Fibroblast of pulmonary artery (primary cell): ENCODE data around the gene APBB2.
"Not testable (repeated sequence)": the region's sequence is repeated elsewhere in the genome, so short reads cannot be mapped to it uniquely, and the experiment has no call there.

Source experiments
- DNase-seq: peaks from one replicate; pipeline ENCODE4 v3.0.0-alpha.2; 2010; ENCODE audit warnings: low read depth
- H3K4me3 ChIP-seq: replicated peaks from 2 replicates; pipeline ENCODE4 v1.5.1; 2011; ENCODE audit warnings: low read depth, mild to moderate bottlenecking, control low read depth, low read length, moderate library complexity
- CTCF ChIP-seq: IDR thresholded peaks from 2 replicates; pipeline ENCODE4 v1.5.1; 2011; ENCODE audit warnings: mild to moderate bottlenecking, control low read depth, low read length, inconsistent platforms; ENCODE audit errors: missing control alignments

APBB2 gene

GRCh38 chr4:41052287-41052686, 162.1 kb downstream of the APBB2 start:
- TF ChIP-seq CTCF = no peak
- DNase-seq = no peak
- no peak overlapping the region for H3K4me3 ChIP-seq

GRCh38 chr4:41050880-41051775, 163.2 kb downstream of the APBB2 start:
- TF ChIP-seq CTCF = no peak
- H3K4me3 ChIP-seq = no peak overlapping the region
- DNase-seq = no peak

- H3K4me3 ChIP-seq = no peak overlapping the region
- no peak for TF ChIP-seq CTCF
- DNase-seq = peak; percentile 41
These were observed 164.2 kb downstream of the APBB2 start for GRCh38 chr4:41050116-41050515.

GRCh38 chr4:41049176-41049575, 165.2 kb downstream of the APBB2 start:
- H3K4me3 ChIP-seq, DNase-seq: not testable (repeated sequence)

GRCh38 chr4:41044791-41045190, 169.6 kb downstream of the APBB2 start:
- no peak overlapping the region for H3K4me3 ChIP-seq
- no peak for TF ChIP-seq CTCF
- no peak for DNase-seq

GRCh38 chr4:41044165-41044564, 170.2 kb downstream of the APBB2 start:
- H3K4me3 ChIP-seq = no peak overlapping the region
- no peak for TF ChIP-seq CTCF
- no peak for DNase-seq

- no peak for DNase-seq
- no peak for TF ChIP-seq CTCF
These were observed 170.9 kb downstream of the APBB2 start for GRCh38 chr4:41043465-41043864.

More at GRCh38 chr4:41043465-41043864, 170.9 kb downstream of the APBB2 start:
- H3K4me3 ChIP-seq = no peak overlapping the region
